HepG2 (cell line): ENCODE results near the gene KDM2B. TPM values are rescaled to one million over a fixed set of nuclear protein-coding genes. Genes with fewer than 3 reads are reported as not detected.

Experiments
- AHDC1 ChIP-seq: sonication (generic); formaldehyde crosslinking; IDR thresholded peaks from 2 replicates; pipeline ENCODE4 v1.5.1; 2020; ENCODE audit warnings: mild to moderate bottlenecking, missing genetic modification reagents, borderline replicate concordance
- ATRX ChIP-seq: sonication (generic); formaldehyde crosslinking; IDR thresholded peaks from 2 replicates; pipeline ENCODE4 v1.4.0; 2020; ENCODE audit warnings: missing genetic modification reagents, borderline replicate concordance
- CENPBD1 ChIP-seq: sonication (generic); formaldehyde crosslinking; IDR thresholded peaks from 2 replicates; pipeline ENCODE4 v1.8.0; 2022; ENCODE audit warnings: missing genetic modification reagents, low read depth, mild to moderate bottlenecking, borderline replicate concordance
- CREB1 ChIP-seq, 2 experiments: fragments of 450-650 bp in 1 of 2; IDR thresholded peaks; 2 replicates each; pipeline ENCODE4 v1.6.1; 2016 to 2017; ENCODE audit warnings: control low read depth in 1 of 2, mild to moderate bottlenecking in 1 of 2, missing compliant biosample characterization in 1 of 2, missing genetic modification characterization in 1 of 2
- ERF ChIP-seq: IDR thresholded peaks from 2 replicates; pipeline ENCODE4 v1.6.1; 2018; ENCODE audit warnings: missing biosample characterization, missing genetic modification reagents
- HOXA3 ChIP-seq: sonication (generic); formaldehyde crosslinking; IDR thresholded peaks from 2 replicates; pipeline ENCODE4 v1.5.0; 2020; ENCODE audit warnings: missing genetic modification reagents
- NFKBIZ ChIP-seq: IDR thresholded peaks from 2 replicates; pipeline ENCODE4 v1.6.1; 2018; ENCODE audit warnings: missing genetic modification reagents, missing compliant biosample characterization
- NR2C2 ChIP-seq: sonication (generic); formaldehyde crosslinking; IDR thresholded peaks from 2 replicates; pipeline ENCODE4 v1.4.0; 2020; ENCODE audit warnings: missing genetic modification reagents, mild to moderate bottlenecking, moderate library complexity, borderline replicate concordance
- RBFOX2 ChIP-seq: fragments of 200-400 bp; formaldehyde crosslinking; IDR thresholded peaks from 2 replicates; pipeline ENCODE4 v1.6.1; 2017; ENCODE audit warnings: low read depth, mild to moderate bottlenecking, low read length
- RXRA ChIP-seq: sonication (generic); formaldehyde crosslinking; IDR thresholded peaks from 2 replicates; pipeline ENCODE4 v1.5.1; 2020; ENCODE audit warnings: missing genetic modification reagents
- TBP ChIP-seq: sonication (generic); formaldehyde crosslinking; IDR thresholded peaks from 2 replicates; pipeline ENCODE4 v1.5.0; 2020; ENCODE audit warnings: missing genetic modification reagents
- TBX2 ChIP-seq: sonication (generic); formaldehyde crosslinking; IDR thresholded peaks from 2 replicates; pipeline ENCODE4 v1.5.0; 2020; ENCODE audit warnings: missing genetic modification reagents, mild to moderate bottlenecking, borderline replicate concordance
- TCF12 ChIP-seq, 2 experiments: fragments of 450-650 bp in 1 of 2; sonication (generic) in 1 of 2; formaldehyde crosslinking in 1 of 2; IDR thresholded peaks; 2 replicates each; pipeline versions ENCODE4 v1.6.1 to v1.8.0; 2017 to 2022; ENCODE audit warnings: antibody characterized with exemption in 1 of 2, mild to moderate bottlenecking in 1 of 2, missing genetic modification reagents in 1 of 2, moderate library complexity in 1 of 2
- WIZ ChIP-seq: sonication (generic); formaldehyde crosslinking; IDR thresholded peaks from 2 replicates; pipeline ENCODE4 v1.5.1; 2020; ENCODE audit warnings: mild to moderate bottlenecking, missing genetic modification reagents
- YEATS2 ChIP-seq: sonication (generic); formaldehyde crosslinking; IDR thresholded peaks from 2 replicates; pipeline ENCODE4 v1.4.0; 2020; ENCODE audit warnings: missing genetic modification reagents, borderline replicate concordance
- ZNF556 ChIP-seq: sonication (generic); formaldehyde crosslinking; IDR thresholded peaks from 2 replicates; pipeline ENCODE4 v1.4.0; 2020; ENCODE audit warnings: mild to moderate bottlenecking, missing genetic modification reagents, borderline replicate concordance
- ZNF724P ChIP-seq: sonication (generic); formaldehyde crosslinking; IDR thresholded peaks from 2 replicates; pipeline ENCODE4 v1.8.0; 2022; ENCODE audit warnings: missing genetic modification reagents, borderline replicate concordance
- ZSCAN20 ChIP-seq: sonication (generic); formaldehyde crosslinking; IDR thresholded peaks from 2 replicates; pipeline ENCODE4 v1.4.0; 2020; ENCODE audit warnings: missing genetic modification reagents, mild to moderate bottlenecking, borderline replicate concordance
- polyA plus RNA-seq, 8 experiments: library from polyadenylated mRNA; depleted of rRNA in 3 of 8; stranded (reverse) in 7 of 8; unstranded in 1 of 8; fragments of >200 nt; fragmentation: Illumina TruSeq in 4 of 8; extraction: Trizol in 4 of 8; gene quantifications; 2 replicates each; pipeline versions ENCODE4 v1.2.1 to v1.2.3, GENCODE V29; 2011 to 2016; ENCODE audit warnings: low read depth in 4 of 8, missing spikeins in 1 of 8, mixed read lengths in 1 of 8; ENCODE audit not compliant: insufficient read depth in 1 of 8
- total RNA-seq, 5 experiments: library from RNA; depleted of rRNA; stranded (reverse); fragments of >200 nt; fragmentation: Illumina TruSeq; extraction: Trizol; gene quantifications; 2 replicates each; pipeline ENCODE4 v1.2.3, GENCODE V29; 2016; ENCODE audit warnings: low read depth in 1 of 5
- TF ChIP-seq, protein P1 (sequence below): sonication (generic); formaldehyde crosslinking; IDR thresholded peaks from 2 replicates; pipeline ENCODE4 v1.4.0; 2020; ENCODE audit warnings: mild to moderate bottlenecking, missing genetic modification reagents

Gene KDM2B
- total and polyA plus RNA-seq, 2 of the 13 experiments (the other 11 are each of a cell fraction or from before 2014, with no cell fraction given): 17.5 to 26.1 TPM

DNA sequence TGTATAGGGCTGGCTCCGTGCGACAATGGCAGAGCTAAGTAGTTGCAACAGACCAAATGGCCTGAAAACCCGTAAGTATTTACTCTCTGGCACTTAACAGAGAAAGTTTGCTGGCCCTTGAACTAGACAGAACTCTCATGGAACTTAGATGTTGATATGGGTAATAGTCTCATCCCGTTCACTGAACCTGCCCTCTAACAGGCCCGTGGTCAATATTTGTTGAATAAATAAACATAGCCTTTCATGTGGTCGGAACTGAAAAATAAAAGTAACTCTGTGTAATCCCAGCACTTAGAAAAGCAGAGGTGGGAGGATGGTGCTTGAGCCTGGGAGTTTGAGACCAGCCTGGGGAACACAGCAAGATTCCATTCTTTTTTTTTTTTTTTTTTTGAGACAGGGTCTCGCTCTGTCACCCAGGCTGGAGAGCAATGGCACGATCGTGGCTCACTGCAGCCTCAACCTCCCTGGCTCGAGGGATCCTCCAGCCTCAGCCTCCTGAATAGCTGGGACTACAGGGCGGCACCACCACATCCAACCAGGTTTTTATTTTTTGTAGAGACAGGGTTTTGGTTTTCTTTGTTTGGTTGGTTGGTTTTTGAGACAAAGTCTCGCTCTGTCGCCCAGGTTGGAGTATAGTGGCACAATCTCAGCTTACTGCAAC is 29.7 kb downstream of the KDM2B start (continued):
- TF ChIP-seq, protein P1, sequence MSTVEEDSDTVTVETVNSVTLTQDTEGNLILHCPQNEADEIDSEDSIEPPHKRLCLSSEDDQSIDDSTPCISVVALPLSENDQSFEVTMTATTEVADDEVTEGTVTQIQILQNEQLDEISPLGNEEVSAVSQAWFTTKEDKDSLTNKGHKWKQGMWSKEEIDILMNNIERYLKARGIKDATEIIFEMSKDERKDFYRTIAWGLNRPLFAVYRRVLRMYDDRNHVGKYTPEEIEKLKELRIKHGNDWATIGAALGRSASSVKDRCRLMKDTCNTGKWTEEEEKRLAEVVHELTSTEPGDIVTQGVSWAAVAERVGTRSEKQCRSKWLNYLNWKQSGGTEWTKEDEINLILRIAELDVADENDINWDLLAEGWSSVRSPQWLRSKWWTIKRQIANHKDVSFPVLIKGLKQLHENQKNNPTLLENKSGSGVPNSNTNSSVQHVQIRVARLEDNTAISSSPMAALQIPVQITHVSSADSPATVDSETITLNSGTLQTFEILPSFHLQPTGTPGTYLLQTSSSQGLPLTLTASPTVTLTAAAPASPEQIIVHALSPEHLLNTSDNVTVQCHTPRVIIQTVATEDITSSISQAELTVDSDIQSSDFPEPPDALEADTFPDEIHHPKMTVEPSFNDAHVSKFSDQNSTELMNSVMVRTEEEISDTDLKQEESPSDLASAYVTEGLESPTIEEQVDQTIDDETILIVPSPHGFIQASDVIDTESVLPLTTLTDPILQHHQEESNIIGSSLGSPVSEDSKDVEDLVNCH (CRISPR knock-in tag): no peak
- TF ChIP-seq TBP (CRISPR knock-in tag): no peak
- TF ChIP-seq WIZ: no peak
- TF ChIP-seq ATRX: no peak
- TF ChIP-seq ZNF556 (CRISPR knock-in tag): 0 out of 2 replicates have a peak, but pooled peaks have one; percentile 35
- TF ChIP-seq RBFOX2: no peak
- peak; percentile 97 for TF ChIP-seq TBX2 (CRISPR knock-in tag)
- peak; percentile 96; the same call in 1 of the 2 replicates for TF ChIP-seq AHDC1 (CRISPR knock-in tag)
- TF ChIP-seq RXRA (CRISPR knock-in tag): peak; percentile 67; the same call in 1 of the 2 replicates
- TF ChIP-seq CREB1 (IDR thresholded peaks at IDR 0.05): no peak
- peak; percentile 81 for TF ChIP-seq CREB1 (CRISPR knock-in tag; IDR thresholded peaks at IDR 0.05)
- TF ChIP-seq TCF12 (IDR thresholded peaks at IDR 0.05): no peak
- peak; percentile 89 for TF ChIP-seq TCF12 (CRISPR knock-in tag; IDR thresholded peaks at IDR 0.05)
- no peak for TF ChIP-seq NFKBIZ (CRISPR knock-in tag)
- peak; percentile 69; the same call in 1 of the 2 replicates for TF ChIP-seq NR2C2 (CRISPR knock-in tag)
- TF ChIP-seq YEATS2 (CRISPR knock-in tag): no peak; the same call in 1 of the 2 replicates
- TF ChIP-seq ZNF724P: no peak
- peak; percentile 93 for TF ChIP-seq ERF (CRISPR knock-in tag)
- TF ChIP-seq HOXA3: peak; percentile 51; the same call in 1 of the 2 replicates
- TF ChIP-seq CENPBD1: no peak
- no peak for TF ChIP-seq ZSCAN20
